Measurements from ENCODE around the gene SHISA5. TPM values are rescaled to one million over a fixed set of nuclear protein-coding genes. Genes with fewer than 3 reads are reported as not detected.

The SHISA5 gene
- total RNA-seq, 3 donors from 2014 or later (not counting 1 experiment from before 2014, with no cell fraction given) = 211 to 237 (median 218) TPM

DNA sequence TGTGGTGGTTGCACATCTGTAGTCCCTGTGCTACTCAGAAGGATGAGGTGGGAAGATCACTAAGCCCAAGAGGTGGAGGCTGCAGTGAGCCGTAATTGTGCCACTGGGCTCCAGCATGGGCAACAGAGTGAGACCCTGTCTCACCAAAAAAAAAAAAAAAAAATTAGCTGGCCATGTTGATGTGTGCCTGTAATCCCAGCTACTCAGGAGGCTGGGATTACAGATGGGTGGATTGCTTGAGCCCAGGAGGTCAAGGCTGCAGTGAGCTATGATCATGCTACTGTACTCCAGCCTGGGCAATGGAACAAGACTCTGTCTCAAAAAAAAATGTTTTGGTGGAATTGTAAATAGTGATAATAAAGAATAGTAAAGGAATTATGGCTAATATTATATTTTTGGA, 47.5 kb downstream of the SHISA5 start:
- Mint-ChIP-seq H3K36me3 (peaks cover 7% of the 10 kb centered on the region), H3K9me3 (no peaks in the 10 kb centered on the region), H3K27me3 (ENCODE audit: low read depth in 2 of 2) (no peaks in the 10 kb centered on the region), H3K27ac (no peak overlapping the region), H3K4me3 (no peak overlapping the region), H3K4me1 (no peaks in the 10 kb centered on the region)
- Histone ChIP-seq H3K27me3 (ENCODE audit: control insufficient read depth, insufficient read depth, low read length) (no peaks in the 10 kb centered on the region), H3K4me3 (ENCODE audit: low read length) (no peak overlapping the region), H3K4me1 (ENCODE audit: control insufficient read depth, insufficient read depth, low read length) (no peaks in the 10 kb centered on the region), H3K36me3 (ENCODE audit: control insufficient read depth, insufficient read depth, low read length) (peaks cover 62% of the 10 kb centered on the region), H3K9me3 (ENCODE audit: control insufficient read depth, insufficient read depth, low read length) (no peaks in the 10 kb centered on the region), H3K27ac (ENCODE audit: low read length) (no peak overlapping the region)
- TF ChIP-seq, protein P1, sequence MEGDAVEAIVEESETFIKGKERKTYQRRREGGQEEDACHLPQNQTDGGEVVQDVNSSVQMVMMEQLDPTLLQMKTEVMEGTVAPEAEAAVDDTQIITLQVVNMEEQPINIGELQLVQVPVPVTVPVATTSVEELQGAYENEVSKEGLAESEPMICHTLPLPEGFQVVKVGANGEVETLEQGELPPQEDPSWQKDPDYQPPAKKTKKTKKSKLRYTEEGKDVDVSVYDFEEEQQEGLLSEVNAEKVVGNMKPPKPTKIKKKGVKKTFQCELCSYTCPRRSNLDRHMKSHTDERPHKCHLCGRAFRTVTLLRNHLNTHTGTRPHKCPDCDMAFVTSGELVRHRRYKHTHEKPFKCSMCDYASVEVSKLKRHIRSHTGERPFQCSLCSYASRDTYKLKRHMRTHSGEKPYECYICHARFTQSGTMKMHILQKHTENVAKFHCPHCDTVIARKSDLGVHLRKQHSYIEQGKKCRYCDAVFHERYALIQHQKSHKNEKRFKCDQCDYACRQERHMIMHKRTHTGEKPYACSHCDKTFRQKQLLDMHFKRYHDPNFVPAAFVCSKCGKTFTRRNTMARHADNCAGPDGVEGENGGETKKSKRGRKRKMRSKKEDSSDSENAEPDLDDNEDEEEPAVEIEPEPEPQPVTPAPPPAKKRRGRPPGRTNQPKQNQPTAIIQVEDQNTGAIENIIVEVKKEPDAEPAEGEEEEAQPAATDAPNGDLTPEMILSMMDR (IDR thresholded peaks at IDR 0.05) = no peak
- 94% methylated on average over 1 of the region's 1 CpG for WGBS (ENCODE audit: insufficient coverage)
- intact Hi-C loops (cut with micrococcal nuclease) = no loop called here
- ATAC-seq = no peak
- no peak for DNase-seq

DNA sequence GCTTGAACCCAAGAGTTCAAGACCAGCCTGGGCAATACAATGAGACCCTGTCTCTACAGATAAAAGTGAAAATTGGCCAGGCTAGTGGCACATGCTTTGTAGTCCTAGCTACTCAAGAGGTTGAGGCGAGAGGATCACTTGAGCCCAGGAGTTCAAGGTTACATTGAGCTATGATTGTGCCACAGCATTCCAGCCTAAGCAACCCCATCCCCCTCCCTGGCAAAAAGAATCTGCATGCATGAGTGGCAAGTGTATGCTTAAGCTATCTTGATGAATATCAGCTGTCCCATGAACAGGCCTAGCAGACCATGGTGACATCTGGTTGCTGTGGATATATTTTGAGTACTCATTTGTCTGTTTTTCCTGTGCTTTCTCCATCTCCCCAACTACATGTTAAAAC, 52.7 kb downstream of the SHISA5 start:
- Histone ChIP-seq H3K4me1 (ENCODE audit: control insufficient read depth, insufficient read depth, low read length) (peaks cover 11% of the 10 kb centered on the region), H3K27me3 (ENCODE audit: control insufficient read depth, insufficient read depth, low read length) (no peaks in the 10 kb centered on the region), H3K9me3 (ENCODE audit: control insufficient read depth, insufficient read depth, low read length) (no peaks in the 10 kb centered on the region), H3K36me3 (ENCODE audit: control insufficient read depth, insufficient read depth, low read length) (peaks cover 28% of the 10 kb centered on the region), H3K4me3 (ENCODE audit: low read length) (no peak overlapping the region), H3K27ac (ENCODE audit: low read length) (no peak overlapping the region)
- H3K27ac Mint-ChIP-seq = no peak overlapping the region
- intact Hi-C loops (cut with micrococcal nuclease) = no loop called here
- no peaks in the 10 kb centered on the region for H3K9me3 Mint-ChIP-seq
- TF ChIP-seq, protein P1 (IDR thresholded peaks at IDR 0.05) = no peak
- ATAC-seq (no peak), DNase-seq (no peak)
- peaks cover 9% of the 10 kb centered on the region for H3K36me3 Mint-ChIP-seq
- peaks cover 20 to 23% of the 10 kb centered on the region in 2 donors for H3K4me1 Mint-ChIP-seq
- no peak overlapping the region for H3K4me3 Mint-ChIP-seq
- no peaks in the 10 kb centered on the region for H3K27me3 Mint-ChIP-seq (ENCODE audit: low read depth in 2 of 2)
- 100% methylated on average over 1 of the region's 1 CpG for WGBS (ENCODE audit: insufficient coverage)

DNA sequence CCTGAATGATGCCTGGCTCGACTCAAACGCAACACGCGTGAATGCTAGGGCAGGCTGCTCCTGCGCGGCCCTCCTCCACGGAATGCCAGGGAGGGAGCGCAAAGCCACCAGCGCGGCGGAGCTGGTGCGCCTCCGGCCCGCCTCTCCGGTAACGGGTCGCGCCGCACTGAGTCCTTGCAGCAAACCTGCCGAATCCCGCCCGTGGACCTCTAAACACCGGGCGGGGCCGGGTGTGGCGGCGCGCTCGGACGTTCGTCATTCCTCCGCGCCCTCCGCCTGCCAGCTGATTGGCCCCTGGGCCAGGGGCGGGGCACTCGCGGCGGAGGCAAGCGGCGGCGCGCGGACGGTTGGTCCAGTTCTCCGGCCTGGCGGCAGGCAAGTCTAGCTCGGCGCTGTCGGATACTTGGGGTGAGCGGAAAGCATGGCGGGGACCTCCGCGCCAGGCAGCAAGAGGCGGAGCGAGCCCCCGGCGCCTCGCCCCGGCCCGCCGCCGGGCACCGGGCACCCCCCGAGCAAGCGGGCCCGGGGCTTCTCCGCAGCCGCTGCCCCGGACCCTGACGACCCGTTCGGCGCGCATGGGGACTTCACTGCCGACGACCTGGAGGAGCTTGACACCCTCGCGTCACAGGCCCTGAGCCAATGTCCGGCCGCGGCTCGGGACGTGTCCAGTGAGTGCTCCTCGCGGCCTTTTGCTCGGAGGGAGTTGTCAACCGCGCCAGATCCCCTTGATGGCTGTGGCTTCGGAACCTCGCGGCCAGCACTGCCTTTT, 57.4 kb downstream of the SHISA5 start, which contains the start of gene ATRIP:
Gene ATRIP (plus strand): TSS at position 313 of the 769 bp plus-strand sequence. CDS start 109 bp downstream, at position 422.
- peak; percentile 97 to 99 (median 99) for ATAC-seq
- Histone ChIP-seq H3K4me1 (ENCODE audit: control insufficient read depth, insufficient read depth, low read length) (peaks cover 23% of the 10 kb centered on the region), H3K36me3 (ENCODE audit: control insufficient read depth, insufficient read depth, low read length) (peaks cover 19% of the 10 kb centered on the region), H3K4me3 (ENCODE audit: low read length) (peak within 1 kb of the TSS; percentile 56), H3K9me3 (ENCODE audit: control insufficient read depth, insufficient read depth, low read length) (no peaks in the 10 kb centered on the region), H3K27me3 (ENCODE audit: control insufficient read depth, insufficient read depth, low read length) (no peaks in the 10 kb centered on the region), H3K27ac (ENCODE audit: low read length) (peak within 1 kb of the TSS; percentile 68)
- TF ChIP-seq, protein P1 (IDR thresholded peaks at IDR 0.05) = peak; percentile 17
- Mint-ChIP-seq H3K36me3 (peaks cover 4% of the 10 kb centered on the region), H3K4me1 (peaks cover 31 to 34% of the 10 kb centered on the region in 2 donors), H3K9me3 (no peaks in the 10 kb centered on the region), H3K27me3 (ENCODE audit: low read depth in 2 of 2) (no peaks in the 10 kb centered on the region), H3K4me3 (peak within 1 kb of the TSS; percentile 93), H3K27ac (peak within 1 kb of the TSS; percentile 94 to 95)
- DNase-seq = peak; percentile 90 to 91
- intact Hi-C loops (cut with micrococcal nuclease) = loop anchor here (2.0 kb wide), 1 partner anchor 26 kb away; no protein-coding TSS in a partner anchor
- under 1% methylated on average over 91 of the region's 91 CpGs for WGBS (ENCODE audit: insufficient coverage)
